ENCODE results near the gene RPUSD4. TPM values are rescaled to one million over a fixed set of nuclear protein-coding genes. Genes with fewer than 3 reads are reported as not detected.

The RPUSD4 gene
- total and polyA plus RNA-seq, 9 of the 15 experiments (the other 6 are each of a cell fraction or from before 2014, with no cell fraction given) = 27.4 to 56.2 (median 44.6) TPM

DNA sequence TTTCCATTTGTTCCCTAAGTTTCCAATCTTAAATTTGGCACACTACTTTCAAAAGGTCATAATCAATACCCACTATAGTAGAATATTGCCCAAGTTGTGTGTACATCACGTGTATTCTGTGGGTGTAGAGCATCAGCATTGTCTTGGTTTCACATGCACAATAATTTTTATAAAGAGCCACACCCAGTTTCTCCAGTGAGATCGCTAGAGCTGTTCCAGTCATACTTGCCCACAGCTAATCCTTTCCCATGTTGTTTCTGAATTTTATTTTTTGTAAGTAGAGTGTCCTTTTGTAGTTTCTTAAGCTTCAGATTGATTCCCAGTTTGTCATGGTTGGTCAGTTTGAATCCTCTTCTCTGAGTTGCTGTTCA lies 13.8 kb upstream of the RPUSD4 start:
- ChIA-PET CTCF (ENCODE audit: low intra/inter-chr PET ratio) (no interaction called here), POLR2A (interaction anchor here (0.6 to 1.9 kb wide), 4 partner anchors 12 to 1516 kb away, joined by 3 to 7 read pairs (median 4); partner anchors contain the start of genes FAM118B and RPUSD4)
- Histone ChIP-seq H3K4me2 (ENCODE audit: insufficient read depth, low read length) (no peak overlapping the region; the same call in 1 of the 2 replicates), H4K20me1 (replicated peaks; ENCODE audit: control insufficient read depth, insufficient read depth, low read length) (no peaks in the 10 kb centered on the region), H3K9me1 (ENCODE audit: control insufficient read depth, insufficient read depth, low read length) (no peaks in the 10 kb centered on the region), H3K9me3 (replicated peaks; ENCODE audit: control insufficient read depth, insufficient read depth, low read depth, low read length) (no peaks in the 10 kb centered on the region), H3K27ac (ENCODE audit: extremely low read depth, low read depth, low read length) (peak overlapping the region; percentile 52; the same call in 2 of the 3 replicates), H3K4me1 (replicated peaks in 1 of 2; ENCODE audit: control insufficient read depth in 2 of 2, insufficient read depth in 2 of 2, low read length in 2 of 2) (no peaks in the 10 kb centered on the region; a peak in 2 of 5 replicates), H3K79me2 (ENCODE audit: control insufficient read depth, insufficient read depth, low read length) (peaks cover 38% of the 10 kb centered on the region; the same call in 2 of the 3 replicates), H3K9ac (ENCODE audit: insufficient read depth in 1 of 2, low read depth in 2 of 2, low read length in 2 of 2) (no peak overlapping the region), H3K27me3 (ENCODE audit: control insufficient read depth in 2 of 2, insufficient read depth in 2 of 2, low read length in 2 of 2) (no peaks in the 10 kb centered on the region), H3K4me3 (no peak overlapping the region), H2AFZ (ENCODE audit: low read depth, low read length) (no peak overlapping the region), H3K36me3 (ENCODE audit: control insufficient read depth, insufficient read depth, low read length) (peaks cover 8% of the 10 kb centered on the region)
- DNase-seq (ENCODE audit: extremely low read depth in 1 of 4, low spot score in 3 of 4) = no peak
- no TSS peak for BruUV-seq (replicated peaks)
- FAIRE-seq = no peak
- no peak for ATAC-seq
- 77% methylated on average over 2 of the region's 2 CpGs for WGBS (ENCODE audit: insufficient coverage, low coverage, missing lambda C conversion rate)
- in situ Hi-C loops (cut with MboI) = no loop called here
- TF ChIP-seq ZBTB17 (CRISPR knock-in tag; IDR thresholded peaks at IDR 0.05) (no peak), KHSRP (IDR thresholded peaks at IDR 0.05) (no peak), SIN3B (IDR thresholded peaks at IDR 0.05; ENCODE audit: low read depth) (no peak), SRF (CRISPR knock-in tag; IDR thresholded peaks at IDR 0.05) (no peak), NCOA6 (IDR thresholded peaks at IDR 0.05) (no peak), RBM22 (IDR thresholded peaks at IDR 0.05; ENCODE audit: low read depth, low read length, poor library complexity, severe bottlenecking) (no peak), FUS (optimal IDR thresholded peaks at IDR 0.05; ENCODE audit: low read depth, low read length) (no peak), RNF219 (CRISPR knock-in tag; IDR thresholded peaks at IDR 0.05) (no peak)
- intact Hi-C loops (cut with micrococcal nuclease) = no loop called here

All from K562 (cell line).